Neural cell (in vitro differentiated cells): ENCODE results near the gene CPNE6. TPM values are rescaled to one million over a fixed set of nuclear protein-coding genes. Genes with fewer than 3 reads are reported as not detected.

Experiments used
- H2AFZ ChIP-seq: fragments of 200-600, 300-800 bp; sonication (generic), shearing (Covaris generic); 2 replicates; pipeline ENCODE4 v1.6.0; 2014; ENCODE audit warnings: low read depth, mild to moderate bottlenecking, antibody characterized with exemption, low read length, moderate library complexity
- H3F3A ChIP-seq: fragments of 200-600 bp; shearing (Covaris generic); 2 replicates; pipeline ENCODE4 v1.6.1; 2016; ENCODE audit warnings: mild to moderate bottlenecking, moderate library complexity, mixed read lengths, antibody characterized with exemption, low read length; ENCODE audit not compliant: insufficient read depth, poor library complexity, severe bottlenecking
- H3K27ac ChIP-seq: fragments of 200-600, 300-800 bp; sonication (generic), shearing (Covaris generic); 2 replicates; pipeline ENCODE4 v1.5.1; 2014; ENCODE audit warnings: mild to moderate bottlenecking, low read length, moderate library complexity
- H3K27me3 ChIP-seq: fragments of 300-800, 200-600 bp; sonication (generic), shearing (Covaris generic); 2 replicates; pipeline ENCODE4 v1.6.0; 2014; ENCODE audit warnings: mild to moderate bottlenecking, low read depth, low read length, moderate library complexity; ENCODE audit not compliant: insufficient read depth
- H3K36me3 ChIP-seq: fragments of 300-800, 200-600 bp; sonication (generic), shearing (Covaris generic); 2 replicates; pipeline ENCODE4 v1.5.1; 2014; ENCODE audit warnings: mild to moderate bottlenecking, antibody characterized with exemption, low read length, moderate library complexity; ENCODE audit not compliant: insufficient read depth
- H3K4me2 ChIP-seq: fragments of 300-800, 200-600 bp; sonication (generic), shearing (Covaris generic); 2 replicates; pipeline ENCODE4 v1.6.0; 2014; ENCODE audit warnings: mild to moderate bottlenecking, low read length
- H3K4me3 ChIP-seq: fragments of 300-800, 200-600 bp; sonication (generic), shearing (Covaris generic); 2 replicates; pipeline ENCODE4 v1.5.1; 2014; ENCODE audit warnings: mild to moderate bottlenecking, low read length, moderate library complexity
- H3K79me2 ChIP-seq: fragments of 200-600 bp; shearing (Covaris generic); replicated peaks from 2 replicates; pipeline ENCODE4 v1.6.0; 2014; ENCODE audit warnings: mild to moderate bottlenecking, low read length, moderate library complexity; ENCODE audit not compliant: insufficient read depth
- H3K9ac ChIP-seq: fragments of 300-800, 200-600 bp; sonication (generic), shearing (Covaris generic); 2 replicates; pipeline ENCODE4 v1.6.1; 2016; ENCODE audit warnings: mild to moderate bottlenecking, low read length, mixed read lengths
- H3K9me2 ChIP-seq: fragments of 200-600 bp; shearing (Covaris generic); 2 replicates; pipeline ENCODE4 v1.6.1; 2016; ENCODE audit warnings: mild to moderate bottlenecking, low read length, mixed read lengths; ENCODE audit not compliant: insufficient read depth
- H3K9me3 ChIP-seq: fragments of 200-600, 300-800 bp; sonication (generic), shearing (Covaris generic); 2 replicates; pipeline ENCODE4 v1.6.1; 2016; ENCODE audit warnings: mild to moderate bottlenecking, mixed run types, low read length, moderate library complexity, mixed read lengths
- H4K20me1 ChIP-seq: fragments of 200-600 bp; shearing (Covaris generic); 2 replicates; pipeline ENCODE4 v1.6.1; 2016; ENCODE audit warnings: mild to moderate bottlenecking, mixed run types; ENCODE audit not compliant: insufficient read depth
- EP300 ChIP-seq: fragments of 450-650 bp; conservative IDR thresholded peaks from 2 replicates; pipeline ENCODE4 v1.6.1; 2014; ENCODE audit warnings: antibody characterized with exemption, mild to moderate bottlenecking, moderate library complexity; ENCODE audit not compliant: poor library complexity, severe bottlenecking
- EZH2 ChIP-seq: fragments of 200-600, 300-800 bp; shearing (Covaris generic), sonication (generic); IDR thresholded peaks from 2 replicates; pipeline ENCODE4 v1.6.1; 2014; ENCODE audit warnings: antibody characterized with exemption, low read length, borderline replicate concordance, mild to moderate bottlenecking; ENCODE audit not compliant: insufficient read depth, poor library complexity, severe bottlenecking
- MXI1 ChIP-seq: fragments of 450-650 bp; conservative IDR thresholded peaks from 2 replicates; pipeline ENCODE4 v1.6.1; 2014; ENCODE audit warnings: antibody characterized with exemption, mild to moderate bottlenecking; ENCODE audit not compliant: poor library complexity, severe bottlenecking
- POLR2AphosphoS5 ChIP-seq: IDR thresholded peaks from 2 replicates; pipeline ENCODE4 v1.6.1; 2012
- RAD21 ChIP-seq: fragments of 450-650 bp; conservative IDR thresholded peaks from 2 replicates; pipeline ENCODE4 v1.6.1; 2014; ENCODE audit warnings: antibody characterized with exemption, mild to moderate bottlenecking, moderate library complexity
- REST ChIP-seq: IDR thresholded peaks from 2 replicates; pipeline ENCODE4 v1.6.1; 2012; ENCODE audit warnings: borderline replicate concordance
- SMC3 ChIP-seq: fragments of 450-650 bp; conservative IDR thresholded peaks from 2 replicates; pipeline ENCODE4 v1.6.1; 2014; ENCODE audit warnings: antibody characterized with exemption, mild to moderate bottlenecking, moderate library complexity; ENCODE audit not compliant: poor library complexity
- TAF1 ChIP-seq: IDR thresholded peaks from 2 replicates; pipeline ENCODE4 v1.6.1; 2012; ENCODE audit warnings: low read depth
- polyA plus RNA-seq: library from polyadenylated mRNA; depleted of rRNA; stranded (reverse); fragments of >200 nt; gene quantifications from 2 replicates; pipeline ENCODE4 v1.2.3, GENCODE V29; 2014
- TF ChIP-seq, protein P1 (sequence below): fragments of 450-650 bp; IDR thresholded peaks from 2 replicates; pipeline ENCODE4 v1.5.1; 2014; ENCODE audit warnings: antibody characterized with exemption, mild to moderate bottlenecking, moderate library complexity; ENCODE audit not compliant: poor library complexity, severe bottlenecking

CPNE6 gene
- polyA plus RNA-seq, 1 donor from 2014 or later: 4.1 TPM

DNA sequence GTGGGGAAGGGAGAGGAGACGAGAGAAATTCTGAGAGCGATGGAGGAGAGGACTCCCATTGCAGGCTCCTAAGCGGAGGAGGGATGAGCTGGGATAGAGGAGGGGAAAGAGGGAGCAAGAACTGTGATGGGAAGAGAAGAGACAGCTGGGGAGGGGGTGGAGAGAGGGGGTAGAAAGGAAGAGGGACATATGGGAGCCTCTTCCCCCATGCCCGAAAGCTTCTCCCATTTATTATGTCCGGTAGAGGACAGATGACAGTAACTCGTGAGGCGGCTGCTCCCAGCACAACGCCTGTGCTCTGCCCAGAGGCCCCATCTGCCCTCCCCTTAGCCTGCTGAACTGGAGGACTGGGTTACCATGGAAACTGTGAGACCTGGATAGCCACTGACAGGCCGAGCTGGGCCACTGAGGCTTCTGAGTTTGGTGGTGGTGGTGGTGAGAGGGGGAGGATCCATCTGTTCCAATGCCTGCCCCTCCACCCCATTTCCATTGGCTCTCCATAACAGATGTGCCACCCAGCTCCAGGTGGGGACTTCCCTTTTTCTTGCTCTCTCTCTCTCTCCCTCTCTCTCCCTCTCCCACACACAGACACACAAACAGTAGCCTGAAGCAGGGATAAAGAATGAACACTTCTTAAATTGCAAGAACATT, 8.3 kb downstream of the CPNE6 start:
- Histone ChIP-seq H3K27ac (peak overlapping the region; percentile 79), H3K27me3 (no peaks in the 10 kb centered on the region), H2AFZ (peak overlapping the region; percentile 3), H3K4me3 (peak overlapping the region; percentile 68), H3K9me2 (no peaks in the 10 kb centered on the region), H3K9me3 (no peaks in the 10 kb centered on the region), H3K9ac (peak overlapping the region; percentile 71), H3K79me2 (no peaks in the 10 kb centered on the region), H3F3A (peaks cover 3% of the 10 kb centered on the region), H3K36me3 (no peaks in the 10 kb centered on the region), H3K4me2 (peak overlapping the region; percentile 77), H4K20me1 (no peaks in the 10 kb centered on the region)
- TF ChIP-seq POLR2AphosphoS5: peak; percentile 44
- no peak for TF ChIP-seq SMC3
- TF ChIP-seq EZH2: no peak
- TF ChIP-seq EP300: peak; percentile 25
- no peak for TF ChIP-seq MXI1
- no peak for TF ChIP-seq RAD21
- TF ChIP-seq, protein P1, sequence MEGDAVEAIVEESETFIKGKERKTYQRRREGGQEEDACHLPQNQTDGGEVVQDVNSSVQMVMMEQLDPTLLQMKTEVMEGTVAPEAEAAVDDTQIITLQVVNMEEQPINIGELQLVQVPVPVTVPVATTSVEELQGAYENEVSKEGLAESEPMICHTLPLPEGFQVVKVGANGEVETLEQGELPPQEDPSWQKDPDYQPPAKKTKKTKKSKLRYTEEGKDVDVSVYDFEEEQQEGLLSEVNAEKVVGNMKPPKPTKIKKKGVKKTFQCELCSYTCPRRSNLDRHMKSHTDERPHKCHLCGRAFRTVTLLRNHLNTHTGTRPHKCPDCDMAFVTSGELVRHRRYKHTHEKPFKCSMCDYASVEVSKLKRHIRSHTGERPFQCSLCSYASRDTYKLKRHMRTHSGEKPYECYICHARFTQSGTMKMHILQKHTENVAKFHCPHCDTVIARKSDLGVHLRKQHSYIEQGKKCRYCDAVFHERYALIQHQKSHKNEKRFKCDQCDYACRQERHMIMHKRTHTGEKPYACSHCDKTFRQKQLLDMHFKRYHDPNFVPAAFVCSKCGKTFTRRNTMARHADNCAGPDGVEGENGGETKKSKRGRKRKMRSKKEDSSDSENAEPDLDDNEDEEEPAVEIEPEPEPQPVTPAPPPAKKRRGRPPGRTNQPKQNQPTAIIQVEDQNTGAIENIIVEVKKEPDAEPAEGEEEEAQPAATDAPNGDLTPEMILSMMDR: no peak

DNA sequence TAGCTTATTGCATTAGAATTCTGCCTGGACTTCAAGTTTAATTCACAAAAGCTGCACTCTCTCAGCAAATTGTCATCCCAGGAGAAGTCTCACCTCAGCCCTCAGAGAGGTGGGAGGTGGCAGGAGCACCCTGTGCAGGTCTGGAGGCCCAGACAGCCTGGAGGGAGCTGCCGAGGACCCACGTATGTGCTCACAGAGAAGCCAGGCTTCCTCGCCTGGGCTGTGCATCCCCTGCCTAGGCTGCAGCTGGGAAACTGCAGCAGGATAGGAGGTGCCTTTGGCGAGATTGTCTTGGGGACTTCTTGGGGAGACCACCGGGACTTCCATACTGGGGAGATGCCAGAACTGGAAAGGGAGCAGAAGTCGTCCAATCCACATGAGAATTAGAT, 8.8 kb downstream of the CPNE6 start:
- no peaks in the 10 kb centered on the region for H3K27me3 ChIP-seq
- H3K4me3 ChIP-seq: peak overlapping the region; percentile 68
- no peaks in the 10 kb centered on the region for H4K20me1 ChIP-seq
- H3K36me3 ChIP-seq: no peaks in the 10 kb centered on the region
- no peaks in the 10 kb centered on the region for H3K9me2 ChIP-seq
- H3K9me3 ChIP-seq: no peaks in the 10 kb centered on the region
- H3F3A ChIP-seq: peaks cover 3% of the 10 kb centered on the region
- peak overlapping the region; percentile 79 for H3K27ac ChIP-seq
- peak overlapping the region; percentile 71 for H3K9ac ChIP-seq
- no peak overlapping the region for H2AFZ ChIP-seq
- TF ChIP-seq EZH2 (no peak), POLR2AphosphoS5 (no peak), TAF1 (no peak), REST (no peak), RAD21 (no peak), EP300 (no peak), MXI1 (no peak), SMC3 (no peak)
- TF ChIP-seq, protein P1: no peak
- H3K4me2 ChIP-seq: peak overlapping the region; percentile 77
- no peaks in the 10 kb centered on the region for H3K79me2 ChIP-seq
